HUES64 (cell line): ENCODE measurements around the gene AKAP5. TPM values are rescaled to one million over a fixed set of nuclear protein-coding genes. Genes with fewer than 3 reads are reported as not detected.
A peak's percentile ranks its signal among the peaks of the same experiment; 100 is the strongest.

Experiments
- H3K27ac ChIP-seq: 2 replicates; pipeline ENCODE4 v1.7.0; 2013; ENCODE audit warnings: low read depth, low read length, inconsistent platforms
- H3K27me3 ChIP-seq: 2 replicates; pipeline ENCODE4 v1.6.1; 2013; ENCODE audit warnings: mild to moderate bottlenecking, low read length; ENCODE audit not compliant: insufficient read depth
- H3K36me3 ChIP-seq: 2 replicates; pipeline ENCODE4 v1.6.1; 2013; ENCODE audit warnings: mild to moderate bottlenecking, low read length; ENCODE audit not compliant: insufficient read depth
- H3K4me1 ChIP-seq: 2 replicates; pipeline ENCODE4 v1.6.1; 2013; ENCODE audit warnings: mild to moderate bottlenecking, low read length, moderate library complexity; ENCODE audit not compliant: insufficient read depth
- H3K4me3 ChIP-seq: 2 replicates; pipeline ENCODE4 v1.5.1; 2013; ENCODE audit warnings: mild to moderate bottlenecking, low read length, moderate library complexity
- H3K9ac ChIP-seq: 2 replicates; pipeline ENCODE4 v1.6.1; 2013; ENCODE audit warnings: mild to moderate bottlenecking, low read depth, low read length
- H3K9me3 ChIP-seq: 2 replicates; pipeline ENCODE4 v1.6.1; 2013; ENCODE audit warnings: low read depth, low read length; ENCODE audit not compliant: insufficient read depth
- whole genome bisulfite sequencing: fragments of 150-250, 120-280 bp; methylation state at CpG from one replicate; pipeline ENCODE4 v1.1.7; 2013; ENCODE audit warnings: missing lambda C conversion rate; 5-methylcytosine and 5-hydroxymethylcytosine counted together
- polyA plus RNA-seq, 2 experiments: library from polyadenylated mRNA; stranded (reverse); fragments of 50-300 nt; gene quantifications; one replicate each; pipeline ENCODE4 v1.2.3, GENCODE V29; 2013

The AKAP5 gene, protein sequence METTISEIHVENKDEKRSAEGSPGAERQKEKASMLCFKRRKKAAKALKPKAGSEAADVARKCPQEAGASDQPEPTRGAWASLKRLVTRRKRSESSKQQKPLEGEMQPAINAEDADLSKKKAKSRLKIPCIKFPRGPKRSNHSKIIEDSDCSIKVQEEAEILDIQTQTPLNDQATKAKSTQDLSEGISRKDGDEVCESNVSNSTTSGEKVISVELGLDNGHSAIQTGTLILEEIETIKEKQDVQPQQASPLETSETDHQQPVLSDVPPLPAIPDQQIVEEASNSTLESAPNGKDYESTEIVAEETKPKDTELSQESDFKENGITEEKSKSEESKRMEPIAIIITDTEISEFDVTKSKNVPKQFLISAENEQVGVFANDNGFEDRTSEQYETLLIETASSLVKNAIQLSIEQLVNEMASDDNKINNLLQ
- polyA plus RNA-seq (2013, experiment 1 of 2) = 1.1 TPM
- 1.2 TPM for polyA plus RNA-seq (2013, experiment 2 of 2)

GRCh38 chr14:64465191-64465822 is at the start of gene AKAP5:
Gene AKAP5 (plus strand): TSS chr14:64465499. CDS start chr14:64468395, 2,896 bp downstream.
- Histone ChIP-seq H3K4me3 (peak within 1 kb of the TSS; percentile 70), H3K27me3 (peaks cover 17% of the 10 kb centered on the region; the same call in 1 of the 2 replicates), H3K9me3 (no peaks in the 10 kb centered on the region), H3K4me1 (peaks cover 7% of the 10 kb centered on the region; the same call in 1 of the 2 replicates), H3K36me3 (peaks cover 3% of the 10 kb centered on the region; the same call in 1 of the 2 replicates), H3K9ac (peak within 1 kb of the TSS; percentile 42; the same call in 1 of the 2 replicates), H3K27ac (no peak within 1 kb of the TSS)
- under 1% methylated on average over 74 of the region's 74 CpGs for WGBS

- H3K27ac ChIP-seq = no peak overlapping the region
- no peaks in the 10 kb centered on the region for H3K27me3 ChIP-seq
- H3K4me3 ChIP-seq = no peak overlapping the region
- WGBS = 100% methylated on average over 3 of the region's 3 CpGs
- peaks cover 94% of the 10 kb centered on the region for H3K36me3 ChIP-seq
- H3K9me3 ChIP-seq = no peaks in the 10 kb centered on the region
- no peaks in the 10 kb centered on the region for H3K4me1 ChIP-seq
- H3K9ac ChIP-seq = no peak overlapping the region
Observed at GRCh38 chr14:64416348-64416932, 48.9 kb upstream of the AKAP5 start.

DNA sequence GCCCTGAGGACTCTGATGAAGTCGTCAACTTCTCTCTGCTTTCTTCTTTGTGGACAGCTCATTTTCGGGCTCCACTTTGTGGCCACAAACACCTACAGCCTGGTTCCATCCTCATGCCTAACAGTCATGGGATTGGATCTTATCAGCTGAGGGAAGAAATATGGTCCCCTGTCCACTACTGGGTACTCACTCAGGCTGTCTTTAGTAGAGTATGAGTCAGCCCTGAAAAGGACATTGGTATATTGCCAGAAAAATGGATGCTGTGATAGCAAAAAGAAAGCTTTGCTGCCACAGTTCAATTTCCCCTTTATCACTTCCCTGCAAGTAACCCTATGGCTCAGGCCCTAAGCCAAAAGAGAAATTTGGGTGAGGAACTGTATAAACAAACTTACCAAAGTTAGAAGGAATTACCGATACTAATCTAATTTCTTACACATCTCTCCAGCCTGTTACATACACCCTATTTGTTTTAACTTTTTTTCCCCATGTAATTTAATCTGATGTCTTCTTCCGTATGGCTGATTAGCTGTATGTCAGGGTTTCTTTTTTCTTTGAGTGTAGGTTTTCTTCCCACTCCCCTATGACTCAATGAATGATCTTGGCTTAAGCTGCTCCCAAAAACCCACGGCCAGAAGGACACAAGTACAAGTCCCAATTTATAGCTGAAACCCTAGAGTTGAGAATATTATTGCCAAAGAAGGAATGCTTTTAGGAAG is 48.1 kb upstream of the AKAP5 start:
- no peaks in the 10 kb centered on the region for H3K4me1 ChIP-seq
- peaks cover 92% of the 10 kb centered on the region for H3K36me3 ChIP-seq
- H3K4me3 ChIP-seq = no peak overlapping the region

GRCh38 chr14:64417771-64418125 is 47.6 kb upstream of the AKAP5 start:
- H3K4me3 ChIP-seq = no peak overlapping the region
- no peak overlapping the region for H3K9ac ChIP-seq
- H3K9me3 ChIP-seq = no peaks in the 10 kb centered on the region
- H3K27me3 ChIP-seq = no peaks in the 10 kb centered on the region
- no peaks in the 10 kb centered on the region for H3K4me1 ChIP-seq
- 96% methylated on average over 6 of the region's 7 CpGs for WGBS
- H3K27ac ChIP-seq = no peak overlapping the region
- H3K36me3 ChIP-seq = peaks cover 92% of the 10 kb centered on the region

More for the DNA sequence above, 48.1 kb upstream of the AKAP5 start:
- Histone ChIP-seq H3K9ac (no peak overlapping the region), H3K27ac (no peak overlapping the region), H3K9me3 (no peaks in the 10 kb centered on the region), H3K27me3 (no peaks in the 10 kb centered on the region)
- 94% methylated on average over 4 of the region's 5 CpGs for WGBS

DNA sequence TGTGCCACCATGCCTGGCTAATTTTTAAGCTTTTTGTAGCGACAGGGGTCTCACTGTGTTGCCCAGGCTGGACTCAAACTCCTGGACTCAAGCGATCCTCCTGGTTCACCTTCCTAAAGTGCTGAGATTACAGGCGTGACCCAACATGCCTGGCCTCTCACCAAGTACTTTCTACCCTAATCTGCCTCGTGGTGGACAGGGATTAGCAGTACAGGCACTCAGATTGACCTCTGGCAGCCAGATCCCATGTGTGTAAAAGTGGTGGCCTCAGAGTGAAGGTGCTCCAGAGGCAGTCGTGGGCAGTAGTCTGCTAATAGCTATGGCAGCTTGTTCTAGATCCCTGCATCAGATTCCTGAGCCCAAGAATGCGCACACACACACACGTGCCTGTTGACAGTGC is 46.3 kb upstream of the AKAP5 start:
- no peak overlapping the region for H3K27ac ChIP-seq
- no peaks in the 10 kb centered on the region for H3K4me1 ChIP-seq
- no peak overlapping the region for H3K9ac ChIP-seq
- no peaks in the 10 kb centered on the region for H3K9me3 ChIP-seq
- no peak overlapping the region for H3K4me3 ChIP-seq
- H3K36me3 ChIP-seq = peaks cover 89% of the 10 kb centered on the region
- H3K27me3 ChIP-seq = no peaks in the 10 kb centered on the region
- 92% methylated on average over 7 of the region's 7 CpGs for WGBS

DNA sequence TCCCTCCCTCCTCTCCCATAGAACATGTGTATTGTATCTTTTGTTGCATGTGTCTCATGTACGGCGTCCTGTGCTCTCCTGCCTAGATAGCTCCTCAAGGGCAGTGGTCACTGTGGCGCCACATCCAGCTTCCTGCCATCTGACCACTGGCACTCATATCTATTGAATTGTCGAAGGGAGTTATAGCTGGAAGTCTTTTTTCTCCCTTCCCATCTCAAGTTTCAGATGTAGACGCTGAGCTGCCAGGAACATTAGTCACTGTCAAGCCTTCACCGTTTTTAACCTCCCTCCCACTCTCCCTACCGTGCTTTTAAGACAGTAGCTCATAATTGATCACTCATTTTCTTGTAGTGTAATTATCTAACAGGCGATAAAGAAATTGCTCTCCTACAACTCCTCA is 44.1 kb upstream of the AKAP5 start:
- H3K36me3 ChIP-seq = peaks cover 89% of the 10 kb centered on the region
- no peak overlapping the region for H3K4me3 ChIP-seq
- no peak overlapping the region for H3K27ac ChIP-seq
- 96% methylated on average over 8 of the region's 8 CpGs for WGBS
- H3K27me3 ChIP-seq = no peaks in the 10 kb centered on the region
- H3K9ac ChIP-seq = no peak overlapping the region
- H3K9me3 ChIP-seq = no peaks in the 10 kb centered on the region
- H3K4me1 ChIP-seq = no peaks in the 10 kb centered on the region

- Histone ChIP-seq H3K27ac (no peak overlapping the region), H3K36me3 (peaks cover 89% of the 10 kb centered on the region), H3K4me3 (no peak overlapping the region), H3K9ac (no peak overlapping the region), H3K27me3 (no peaks in the 10 kb centered on the region), H3K4me1 (no peaks in the 10 kb centered on the region), H3K9me3 (no peaks in the 10 kb centered on the region)
- 100% methylated on average over 1 of the region's 1 CpG for WGBS
Observed at GRCh38 chr14:64422005-64422404, 43.3 kb upstream of the AKAP5 start.

DNA sequence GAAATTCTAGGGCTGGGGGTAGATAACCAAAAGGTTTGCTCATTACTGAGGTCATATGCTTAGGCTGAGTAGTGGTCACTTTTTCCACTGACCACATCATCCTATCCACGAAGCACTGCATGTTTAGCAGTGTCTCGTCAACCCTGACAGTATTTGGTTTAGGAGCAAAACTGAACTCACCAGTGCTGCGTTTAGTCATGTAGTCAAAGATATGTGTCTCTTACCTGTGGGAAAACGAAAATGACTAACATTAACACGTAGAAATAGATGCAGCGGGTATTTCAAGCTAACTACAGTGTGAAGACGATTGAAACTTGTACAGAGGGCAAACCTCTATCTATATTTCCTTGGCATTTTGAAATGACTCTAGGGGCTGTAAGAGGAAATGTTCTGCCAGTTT is 42.5 kb upstream of the AKAP5 start:
- 96% methylated on average over 7 of the region's 7 CpGs for WGBS
- no peak overlapping the region for H3K9ac ChIP-seq
- no peak overlapping the region for H3K4me3 ChIP-seq
- no peaks in the 10 kb centered on the region for H3K27me3 ChIP-seq
- H3K27ac ChIP-seq = no peak overlapping the region
- H3K9me3 ChIP-seq = no peaks in the 10 kb centered on the region
- H3K36me3 ChIP-seq = peaks cover 89% of the 10 kb centered on the region
- no peaks in the 10 kb centered on the region for H3K4me1 ChIP-seq

GRCh38 chr14:64423987-64424386 is 41.3 kb upstream of the AKAP5 start:
- Histone ChIP-seq H3K36me3 (peaks cover 92% of the 10 kb centered on the region), H3K4me1 (no peaks in the 10 kb centered on the region)
- WGBS = 95% methylated on average over 6 of the region's 6 CpGs

DNA sequence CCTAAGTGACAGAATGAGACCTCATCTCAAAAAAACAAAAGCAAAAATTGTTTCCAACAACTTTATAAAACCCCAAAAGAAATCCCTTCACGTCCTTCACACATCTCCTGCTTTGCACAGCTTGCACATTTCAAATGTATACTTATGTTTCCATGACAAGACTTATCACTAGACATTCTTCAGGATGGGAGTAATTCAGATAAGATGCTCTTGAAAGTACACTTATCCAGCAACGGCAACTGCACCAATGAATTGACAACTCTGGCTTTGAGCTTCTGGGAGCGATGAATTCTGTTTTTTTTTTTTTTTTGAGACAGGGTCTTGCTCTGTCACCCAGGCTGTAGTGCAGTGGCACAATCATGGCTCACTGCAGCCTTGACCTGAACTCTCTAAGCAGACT is 30.8 kb upstream of the AKAP5 start:
- no peak overlapping the region for H3K4me3 ChIP-seq
- H3K9ac ChIP-seq = no peak overlapping the region
- H3K9me3 ChIP-seq = no peaks in the 10 kb centered on the region
- H3K4me1 ChIP-seq = no peaks in the 10 kb centered on the region
- H3K27me3 ChIP-seq = no peaks in the 10 kb centered on the region
- H3K36me3 ChIP-seq = peaks cover 97% of the 10 kb centered on the region
- 92% methylated on average over 3 of the region's 3 CpGs for WGBS
- no peak overlapping the region for H3K27ac ChIP-seq

More at GRCh38 chr14:64423987-64424386, 41.3 kb upstream of the AKAP5 start:
- Histone ChIP-seq H3K27me3 (no peaks in the 10 kb centered on the region), H3K9ac (no peak overlapping the region), H3K9me3 (no peaks in the 10 kb centered on the region), H3K4me3 (no peak overlapping the region), H3K27ac (no peak overlapping the region)
